SK-N-SH (cell line): ENCODE measurements around the gene RAB3B. TPM values are rescaled to one million over a fixed set of nuclear protein-coding genes. Genes with fewer than 3 reads are reported as not detected.

Experiments used
- CTCF ChIA-PET: fragments of 300-600, 350-600 bp; formaldehyde crosslinking; extraction: SDS; loops from one replicate; lab custom pipeline; 2021; lab: Yijun Ruan, JAX
- POLR2A ChIA-PET: fragments of 350-600 bp; sonication (Branson Sonifier 250); formaldehyde crosslinking; extraction: SDS; loops from one replicate; lab custom pipeline; 2020; ENCODE audit warnings: antibody characterized with exemption, inconsistent platforms; lab: Yijun Ruan, JAX
- DNase-seq: peaks from one replicate; pipeline ENCODE4 v3.0.0; 2012
- H2AFZ ChIP-seq: fragments of 200-600 bp; sonication (generic); 2 replicates; pipeline ENCODE4 v1.8.1; 2016; ENCODE audit warnings: antibody characterized with exemption, mild to moderate bottlenecking, low read depth
- H3F3A ChIP-seq: fragments of 200-600 bp; sonication (generic); replicated peaks from 2 replicates; pipeline ENCODE3; 2016; ENCODE audit warnings: antibody characterized with exemption, mild to moderate bottlenecking; ENCODE audit not compliant: insufficient read depth
- H3K27ac ChIP-seq, 2 experiments: fragments of 200-500 bp in 1 of 2; fragments of 200-600 bp in 1 of 2; sonication (Bioruptor generic) in 1 of 2; sonication (generic), shearing (Covaris generic) in 1 of 2; 2 replicates each; pipeline versions ENCODE4 v1.5.1 to v1.6.1; 2014 to 2016; ENCODE audit warnings: low read depth in 2 of 2, inconsistent platforms in 1 of 2, low read length in 1 of 2, mild to moderate bottlenecking in 1 of 2, mixed read lengths in 1 of 2
- H3K27me3 ChIP-seq: fragments of 200-600 bp; sonication (generic), shearing (Covaris generic); 2 replicates; pipeline ENCODE4 v1.6.1; 2016; ENCODE audit warnings: mixed run types; ENCODE audit not compliant: insufficient read depth
- H3K36me3 ChIP-seq, 2 experiments: fragments of 200-500 bp in 1 of 2; fragments of 200-600 bp in 1 of 2; sonication (Bioruptor generic) in 1 of 2; sonication (generic) in 1 of 2; replicated peaks in 1 of 2; 2 replicates each; pipeline versions ENCODE3 to v1.5.1; 2014 to 2016; ENCODE audit warnings: low read length in 1 of 2, mild to moderate bottlenecking in 1 of 2; ENCODE audit not compliant: insufficient read depth in 2 of 2, control insufficient read depth in 1 of 2
- H3K4me1 ChIP-seq, 2 experiments: fragments of 200-500 bp in 1 of 2; fragments of 200-600 bp in 1 of 2; sonication (Bioruptor generic) in 1 of 2; sonication (generic), shearing (Covaris generic) in 1 of 2; 2 replicates each; pipeline versions ENCODE4 v1.5.1 to v1.6.1; 2014 to 2016; ENCODE audit warnings: low read depth in 1 of 2, low read length in 1 of 2, mixed run types in 1 of 2; ENCODE audit not compliant: insufficient read depth in 2 of 2, control insufficient read depth in 1 of 2
- H3K4me2 ChIP-seq: fragments of 200-600 bp; sonication (generic), shearing (Covaris generic); 2 replicates; pipeline ENCODE4 v1.6.1; 2017; ENCODE audit warnings: mixed run types
- H3K4me3 ChIP-seq, 2 experiments: fragments of 200-500 bp in 1 of 2; fragments of 200-600 bp in 1 of 2; sonication (Bioruptor generic) in 1 of 2; sonication (generic), shearing (Covaris generic) in 1 of 2; 2 replicates each; pipeline versions ENCODE4 v1.5.1 to v1.8.1; 2014 to 2016; ENCODE audit warnings: low read depth in 2 of 2, inconsistent platforms in 1 of 2, low read length in 1 of 2, mild to moderate bottlenecking in 1 of 2, mixed read lengths in 1 of 2, moderate library complexity in 1 of 2
- H3K79me2 ChIP-seq: fragments of 200-600 bp; sonication (generic); 2 replicates; pipeline ENCODE4 v1.8.1; 2017; ENCODE audit warnings: mild to moderate bottlenecking; ENCODE audit not compliant: insufficient read depth
- H3K9ac ChIP-seq: fragments of 200-600 bp; sonication (generic); 2 replicates; pipeline ENCODE4 v1.6.1; 2017; ENCODE audit warnings: mixed run types
- H3K9me2 ChIP-seq: fragments of 200-600 bp; sonication (generic); 2 replicates; pipeline ENCODE4 v1.6.1; 2017; ENCODE audit warnings: mixed run types
- H3K9me3 ChIP-seq: fragments of 200-600 bp; sonication (generic); 2 replicates; pipeline ENCODE4 v1.6.1; 2017; ENCODE audit warnings: mixed run types, mild to moderate bottlenecking, moderate library complexity
- H4K20me1 ChIP-seq: fragments of 200-600 bp; sonication (generic); 2 replicates; pipeline ENCODE4 v1.6.1; 2017; ENCODE audit warnings: mild to moderate bottlenecking, mixed run types; ENCODE audit not compliant: insufficient read depth
- CHD2 ChIP-seq: fragments of 150-350 bp; IDR thresholded peaks from 2 replicates; pipeline ENCODE4 v1.6.1; 2018; ENCODE audit warnings: low read length; ENCODE audit not compliant: partially characterized antibody
- ELF1 ChIP-seq: IDR thresholded peaks from 2 replicates; pipeline ENCODE4 v1.4.0; 2012
- EP300 ChIP-seq, 2 experiments: IDR thresholded peaks; 2 replicates each; pipeline versions ENCODE4 v1.4.0 to v1.6.1; 2012; ENCODE audit warnings: borderline replicate concordance in 1 of 2, low read depth in 1 of 2, low read length in 1 of 2
- FOSL2 ChIP-seq: IDR thresholded peaks from 2 replicates; pipeline ENCODE4 v1.4.0; 2012; ENCODE audit warnings: low read depth, mild to moderate bottlenecking, moderate library complexity, borderline replicate concordance
- FOXM1 ChIP-seq: IDR thresholded peaks from 2 replicates; pipeline ENCODE4 v1.4.0; 2012; ENCODE audit warnings: low read depth, mild to moderate bottlenecking
- JUND ChIP-seq: IDR thresholded peaks from 2 replicates; pipeline ENCODE4 v1.4.0; 2012
- MEF2A ChIP-seq: IDR thresholded peaks from 2 replicates; pipeline ENCODE4 v1.4.0; 2012; ENCODE audit warnings: low read depth, borderline replicate concordance
- NRF1 ChIP-seq: IDR thresholded peaks from 2 replicates; pipeline ENCODE4 v1.6.1; 2012; ENCODE audit warnings: low read depth, mild to moderate bottlenecking, low read length
- POLR2AphosphoS5 ChIP-seq: IDR thresholded peaks from 2 replicates; pipeline ENCODE4 v1.6.1; 2012; ENCODE audit warnings: low read depth, low read length
- RAD21 ChIP-seq: IDR thresholded peaks from 2 replicates; pipeline ENCODE4 v1.6.1; 2012; ENCODE audit warnings: mild to moderate bottlenecking, low read length
- RCOR1 ChIP-seq: fragments of 150-350 bp; IDR thresholded peaks from 2 replicates; pipeline ENCODE4 v1.6.1; 2017; ENCODE audit warnings: antibody characterized with exemption, low read length
- RFX5 ChIP-seq: IDR thresholded peaks from 2 replicates; pipeline ENCODE4 v1.6.1; 2012; ENCODE audit warnings: mild to moderate bottlenecking, improper control_type of control experiment, low read length
- RXRA ChIP-seq: IDR thresholded peaks from 2 replicates; pipeline ENCODE4 v1.4.0; 2012; ENCODE audit warnings: low read depth, mild to moderate bottlenecking, borderline replicate concordance
- SIN3A ChIP-seq: IDR thresholded peaks from 2 replicates; pipeline ENCODE4 v1.6.1; 2012; ENCODE audit warnings: low read depth, mild to moderate bottlenecking, low read length, moderate library complexity, borderline replicate concordance
- SMC3 ChIP-seq: IDR thresholded peaks from 2 replicates; pipeline ENCODE4 v1.6.1; 2012; ENCODE audit warnings: low read depth, low read length, improper control_type of control experiment
- TEAD4 ChIP-seq: IDR thresholded peaks from 2 replicates; pipeline ENCODE4 v1.4.0; 2012; ENCODE audit warnings: mild to moderate bottlenecking, borderline replicate concordance; ENCODE audit not compliant: insufficient read depth
- YY1 ChIP-seq: IDR thresholded peaks from 2 replicates; pipeline ENCODE4 v1.4.0; 2012; ENCODE audit warnings: low read depth, mild to moderate bottlenecking
- WGBS: methylation state at CpG from one replicate; pipeline ENCODE4 v1.1.6; 2017; ENCODE audit warnings: low lambda C conversion rate; 5-methylcytosine and 5-hydroxymethylcytosine counted together
- polyA plus RNA-seq, 3 experiments: library from polyadenylated mRNA; depleted of rRNA; stranded (reverse); fragments of >200 nt; gene quantifications; 2 replicates each; pipeline ENCODE4 v1.2.3, GENCODE V29; 2012
- TF ChIP-seq, protein P1 (sequence below): fragments of 200-600 bp; sonication (generic); IDR thresholded peaks from 2 replicates; pipeline ENCODE4 v1.6.1; 2017; ENCODE audit warnings: antibody characterized with exemption, mild to moderate bottlenecking, moderate library complexity
- TF ChIP-seq, protein P2 (sequence below): IDR thresholded peaks from 2 replicates; pipeline ENCODE4; 2012
- TF ChIP-seq, protein P3 (sequence below): IDR thresholded peaks from 2 replicates; pipeline ENCODE4 v1.4.0; 2012; ENCODE audit warnings: low read depth
- TF ChIP-seq, protein P4 (sequence below): IDR thresholded peaks from 2 replicates; pipeline ENCODE4 v1.4.0; 2012; ENCODE audit warnings: low read depth, borderline replicate concordance
- TF ChIP-seq, protein P5 (sequence below): fragments of 150-350 bp; IDR thresholded peaks from 2 replicates; pipeline ENCODE4 v1.6.1; 2017; ENCODE audit warnings: antibody characterized with exemption, low read length, low read depth, borderline replicate concordance

The RAB3B gene
- polyA plus RNA-seq, 1 of the 3 experiments (the other 2 are of a cell fraction), result 10.2 TPM

DNA sequence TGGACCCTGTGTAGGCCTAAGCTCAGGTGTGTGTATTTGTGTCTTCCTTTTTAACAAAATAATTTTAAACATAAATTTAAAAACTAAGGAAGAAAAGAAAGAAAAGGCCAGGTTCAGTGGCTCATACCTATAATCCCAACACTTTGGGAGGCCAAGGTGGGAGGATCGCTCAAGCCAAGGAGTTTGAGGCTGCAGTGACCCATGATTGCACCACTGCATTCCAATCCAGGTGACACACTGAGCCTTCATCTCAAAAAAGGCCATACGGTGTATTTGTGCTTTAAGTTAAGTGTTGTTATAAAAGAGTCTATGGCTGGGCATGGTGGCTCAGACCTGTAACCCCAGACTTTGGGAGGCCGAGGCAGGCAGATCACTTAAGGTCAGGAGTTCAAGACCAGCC lies 8.3 kb downstream of the RAB3B start:
- no peak overlapping the region for H3K27ac ChIP-seq
- no peak for DNase-seq
- no peak overlapping the region for H2AFZ ChIP-seq
- no peaks in the 10 kb centered on the region for H3K9me3 ChIP-seq
- WGBS, result 98% methylated on average over 3 of the region's 3 CpGs
- H3K4me1 ChIP-seq, result peaks cover 5 to 22% of the 10 kb centered on the region in 2 experiments; a peak in 2 of 4 replicates
- POLR2A ChIA-PET, result no interaction called here
- no peaks in the 10 kb centered on the region for H3K27me3 ChIP-seq
- H3F3A ChIP-seq, result peaks cover 4% of the 10 kb centered on the region
- H3K4me2 ChIP-seq, result no peak overlapping the region
- H3K9ac ChIP-seq, result no peak overlapping the region
- CTCF ChIA-PET, result interaction anchor here (0.7 kb wide), 1 partner anchor 33 kb away, joined by 3 read pairs; no protein-coding TSS in a partner anchor
- no peak overlapping the region for H3K4me3 ChIP-seq
- no peaks in the 10 kb centered on the region for H3K9me2 ChIP-seq
- H3K36me3 ChIP-seq, result peaks cover 0 to 13% of the 10 kb centered on the region in 2 experiments
- TF ChIP-seq RXRA, result no peak
- no peak for TF ChIP-seq NRF1
- TF ChIP-seq, protein P1, sequence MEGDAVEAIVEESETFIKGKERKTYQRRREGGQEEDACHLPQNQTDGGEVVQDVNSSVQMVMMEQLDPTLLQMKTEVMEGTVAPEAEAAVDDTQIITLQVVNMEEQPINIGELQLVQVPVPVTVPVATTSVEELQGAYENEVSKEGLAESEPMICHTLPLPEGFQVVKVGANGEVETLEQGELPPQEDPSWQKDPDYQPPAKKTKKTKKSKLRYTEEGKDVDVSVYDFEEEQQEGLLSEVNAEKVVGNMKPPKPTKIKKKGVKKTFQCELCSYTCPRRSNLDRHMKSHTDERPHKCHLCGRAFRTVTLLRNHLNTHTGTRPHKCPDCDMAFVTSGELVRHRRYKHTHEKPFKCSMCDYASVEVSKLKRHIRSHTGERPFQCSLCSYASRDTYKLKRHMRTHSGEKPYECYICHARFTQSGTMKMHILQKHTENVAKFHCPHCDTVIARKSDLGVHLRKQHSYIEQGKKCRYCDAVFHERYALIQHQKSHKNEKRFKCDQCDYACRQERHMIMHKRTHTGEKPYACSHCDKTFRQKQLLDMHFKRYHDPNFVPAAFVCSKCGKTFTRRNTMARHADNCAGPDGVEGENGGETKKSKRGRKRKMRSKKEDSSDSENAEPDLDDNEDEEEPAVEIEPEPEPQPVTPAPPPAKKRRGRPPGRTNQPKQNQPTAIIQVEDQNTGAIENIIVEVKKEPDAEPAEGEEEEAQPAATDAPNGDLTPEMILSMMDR, result no peak
- no peak for TF ChIP-seq CHD2
- TF ChIP-seq, protein P2, sequence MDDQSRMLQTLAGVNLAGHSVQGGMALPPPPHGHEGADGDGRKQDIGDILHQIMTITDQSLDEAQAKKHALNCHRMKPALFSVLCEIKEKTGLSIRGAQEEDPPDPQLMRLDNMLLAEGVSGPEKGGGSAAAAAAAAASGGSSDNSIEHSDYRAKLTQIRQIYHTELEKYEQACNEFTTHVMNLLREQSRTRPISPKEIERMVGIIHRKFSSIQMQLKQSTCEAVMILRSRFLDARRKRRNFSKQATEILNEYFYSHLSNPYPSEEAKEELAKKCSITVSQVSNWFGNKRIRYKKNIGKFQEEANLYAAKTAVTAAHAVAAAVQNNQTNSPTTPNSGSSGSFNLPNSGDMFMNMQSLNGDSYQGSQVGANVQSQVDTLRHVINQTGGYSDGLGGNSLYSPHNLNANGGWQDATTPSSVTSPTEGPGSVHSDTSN, result no peak
- TF ChIP-seq, protein P3, sequence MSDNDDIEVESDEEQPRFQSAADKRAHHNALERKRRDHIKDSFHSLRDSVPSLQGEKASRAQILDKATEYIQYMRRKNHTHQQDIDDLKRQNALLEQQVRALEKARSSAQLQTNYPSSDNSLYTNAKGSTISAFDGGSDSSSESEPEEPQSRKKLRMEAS, result no peak
- no peak for TF ChIP-seq POLR2AphosphoS5
- TF ChIP-seq, protein P4, sequence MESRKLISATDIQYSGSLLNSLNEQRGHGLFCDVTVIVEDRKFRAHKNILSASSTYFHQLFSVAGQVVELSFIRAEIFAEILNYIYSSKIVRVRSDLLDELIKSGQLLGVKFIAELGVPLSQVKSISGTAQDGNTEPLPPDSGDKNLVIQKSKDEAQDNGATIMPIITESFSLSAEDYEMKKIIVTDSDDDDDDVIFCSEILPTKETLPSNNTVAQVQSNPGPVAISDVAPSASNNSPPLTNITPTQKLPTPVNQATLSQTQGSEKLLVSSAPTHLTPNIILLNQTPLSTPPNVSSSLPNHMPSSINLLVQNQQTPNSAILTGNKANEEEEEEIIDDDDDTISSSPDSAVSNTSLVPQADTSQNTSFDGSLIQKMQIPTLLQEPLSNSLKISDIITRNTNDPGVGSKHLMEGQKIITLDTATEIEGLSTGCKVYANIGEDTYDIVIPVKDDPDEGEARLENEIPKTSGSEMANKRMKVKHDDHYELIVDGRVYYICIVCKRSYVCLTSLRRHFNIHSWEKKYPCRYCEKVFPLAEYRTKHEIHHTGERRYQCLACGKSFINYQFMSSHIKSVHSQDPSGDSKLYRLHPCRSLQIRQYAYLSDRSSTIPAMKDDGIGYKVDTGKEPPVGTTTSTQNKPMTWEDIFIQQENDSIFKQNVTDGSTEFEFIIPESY, result no peak
- TF ChIP-seq EP300 (IDR thresholded peaks at IDR 0.05; ENCODE audit: borderline replicate concordance in 1 of 2, low read depth in 1 of 2, low read length in 1 of 2), result no peak
- peaks cover 78% of the 10 kb centered on the region for H3K79me2 ChIP-seq
- no peaks in the 10 kb centered on the region for H4K20me1 ChIP-seq

DNA sequence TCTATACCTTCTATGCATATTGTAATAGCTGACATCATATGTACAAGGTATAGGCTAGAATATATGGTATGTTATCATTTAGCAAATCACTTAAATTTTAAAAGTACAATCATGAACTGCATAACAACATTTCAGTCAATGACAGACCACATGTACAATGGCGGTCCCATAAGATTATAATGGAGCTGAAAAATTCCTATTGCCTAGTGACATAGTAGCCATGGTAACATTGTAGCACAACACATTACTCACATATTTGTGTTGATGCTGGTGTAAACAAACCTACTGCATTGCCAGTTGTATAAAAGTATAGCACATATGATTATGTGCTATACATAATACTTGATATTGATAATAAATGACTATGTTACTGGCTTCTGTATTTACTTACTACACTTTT lies 8.9 kb downstream of the RAB3B start:
- H3K27ac ChIP-seq, result no peak overlapping the region
- 92% methylated on average over 1 of the region's 1 CpG for WGBS
- POLR2A ChIA-PET, result no interaction called here
- no peak overlapping the region for H3K9ac ChIP-seq
- H3K9me2 ChIP-seq, result no peaks in the 10 kb centered on the region
- H3K79me2 ChIP-seq, result peaks cover 78% of the 10 kb centered on the region
- DNase-seq, result no peak
- H3K36me3 ChIP-seq, result peaks cover 4 to 13% of the 10 kb centered on the region in 2 experiments
- H2AFZ ChIP-seq, result no peak overlapping the region
- no peaks in the 10 kb centered on the region for H3K27me3 ChIP-seq
- H3K9me3 ChIP-seq, result no peaks in the 10 kb centered on the region
- H3K4me3 ChIP-seq, result no peak overlapping the region
- peaks cover 4% of the 10 kb centered on the region for H3F3A ChIP-seq
- CTCF ChIA-PET, result interaction anchor here (0.7 to 0.8 kb wide), 2 partner anchors 8 to 33 kb away, joined by 3 read pairs; no protein-coding TSS in a partner anchor
- H4K20me1 ChIP-seq, result no peaks in the 10 kb centered on the region
- H3K4me1 ChIP-seq, result peaks cover 0 to 18% of the 10 kb centered on the region in 2 experiments; a peak in 1 of 4 replicates
- H3K4me2 ChIP-seq, result no peak overlapping the region
- TF ChIP-seq RXRA (no peak), SIN3A (no peak), FOSL2 (no peak), SMC3 (no peak), MEF2A (no peak), TEAD4 (no peak), FOXM1 (no peak), ELF1 (no peak), RFX5 (no peak), EP300 (IDR thresholded peaks at IDR 0.05; ENCODE audit: borderline replicate concordance in 1 of 2, low read depth in 1 of 2, low read length in 1 of 2) (no peak), JUND (no peak), YY1 (no peak), RAD21 (no peak), RCOR1 (no peak), POLR2AphosphoS5 (no peak)
- TF ChIP-seq, protein P2, result no peak
- TF ChIP-seq, protein P5, sequence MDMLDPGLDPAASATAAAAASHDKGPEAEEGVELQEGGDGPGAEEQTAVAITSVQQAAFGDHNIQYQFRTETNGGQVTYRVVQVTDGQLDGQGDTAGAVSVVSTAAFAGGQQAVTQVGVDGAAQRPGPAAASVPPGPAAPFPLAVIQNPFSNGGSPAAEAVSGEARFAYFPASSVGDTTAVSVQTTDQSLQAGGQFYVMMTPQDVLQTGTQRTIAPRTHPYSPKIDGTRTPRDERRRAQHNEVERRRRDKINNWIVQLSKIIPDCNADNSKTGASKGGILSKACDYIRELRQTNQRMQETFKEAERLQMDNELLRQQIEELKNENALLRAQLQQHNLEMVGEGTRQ, result no peak
